D341Med (cell line): Measurements from ENCODE around the gene SNW1.
"Not testable (repeated sequence)": the region's sequence is repeated elsewhere in the genome, so short reads cannot be mapped to it uniquely, and the experiment has no call there.

ENCODE experiments used
- DNase-seq: peaks from one replicate; pipeline ENCODE4 v3.0.0; 2012; ENCODE audit warnings: low spot score

The SNW1 gene

DNA sequence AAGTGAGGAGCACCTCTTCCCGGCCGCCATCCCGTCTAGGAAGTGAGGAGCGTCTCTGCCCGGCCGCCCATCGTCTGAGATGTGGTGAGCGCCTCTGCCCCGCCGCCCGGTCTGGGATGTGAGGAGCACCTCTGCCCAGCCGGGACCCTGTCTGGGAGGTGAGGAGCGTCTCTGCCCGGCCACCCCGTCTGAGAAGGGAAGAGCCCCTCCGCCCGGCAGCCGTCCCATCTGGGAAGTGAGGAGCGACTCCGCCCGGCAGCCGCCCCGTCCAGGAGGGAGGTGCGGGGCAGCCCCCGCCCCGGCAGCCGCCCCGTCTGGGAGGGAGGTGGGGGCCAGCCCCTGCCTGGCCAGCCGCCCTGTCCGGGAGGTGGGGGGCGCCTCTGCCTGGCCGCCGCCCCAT is 13.5 kb downstream of the SNW1 start:
- DNase-seq, result not testable (repeated sequence)

- DNase-seq, result no peak
Measured at GRCh38 chr14:77746064-77746702, 14.8 kb downstream of the SNW1 start.

- DNase-seq, result no peak
Measured at GRCh38 chr14:77741438-77741837, 19.5 kb downstream of the SNW1 start.

GRCh38 chr14:77738559-77739250 is 22.3 kb downstream of the SNW1 start:
- DNase-seq, result no peak

GRCh38 chr14:77730976-77731497 is 29.9 kb downstream of the SNW1 start:
- no peak for DNase-seq

DNA sequence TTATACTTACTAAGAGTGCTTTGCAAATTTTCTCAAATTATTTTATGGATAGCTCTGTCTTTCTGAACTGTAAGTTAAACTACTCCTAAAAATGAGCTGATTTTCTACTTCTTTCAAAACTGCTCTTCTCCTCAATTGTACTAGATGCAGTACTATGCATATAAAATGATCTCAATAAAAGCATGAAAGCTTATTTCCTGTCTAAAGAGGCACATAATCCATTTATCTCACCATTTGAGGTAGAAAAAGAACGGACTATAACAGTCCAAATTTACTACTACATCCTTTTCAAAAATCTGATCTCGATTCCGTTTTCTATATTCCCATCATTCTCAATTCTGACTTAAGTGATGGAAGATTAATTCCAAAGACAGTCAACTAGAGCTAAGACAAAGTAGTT is 38.7 kb downstream of the SNW1 start:
- no peak for DNase-seq

DNA sequence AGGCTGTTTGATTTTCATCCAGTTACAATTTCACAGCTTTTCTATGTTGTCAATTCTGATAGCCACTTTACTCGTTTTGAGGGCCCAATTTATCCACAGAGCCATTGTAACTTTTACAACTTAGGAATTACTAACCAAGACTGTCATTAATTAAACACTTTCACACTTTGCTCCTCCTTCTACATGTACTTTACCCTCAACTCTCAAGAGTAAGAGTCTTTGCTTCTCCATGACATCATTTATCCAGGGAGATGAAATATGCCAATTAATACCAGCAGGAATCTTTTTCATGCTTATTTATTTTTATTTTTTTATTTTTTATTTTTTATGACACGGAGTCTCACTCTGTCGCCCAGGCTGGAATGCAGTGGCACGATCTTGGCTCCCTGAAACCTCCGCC is 39.5 kb downstream of the SNW1 start:
- DNase-seq, result no peak

DNA sequence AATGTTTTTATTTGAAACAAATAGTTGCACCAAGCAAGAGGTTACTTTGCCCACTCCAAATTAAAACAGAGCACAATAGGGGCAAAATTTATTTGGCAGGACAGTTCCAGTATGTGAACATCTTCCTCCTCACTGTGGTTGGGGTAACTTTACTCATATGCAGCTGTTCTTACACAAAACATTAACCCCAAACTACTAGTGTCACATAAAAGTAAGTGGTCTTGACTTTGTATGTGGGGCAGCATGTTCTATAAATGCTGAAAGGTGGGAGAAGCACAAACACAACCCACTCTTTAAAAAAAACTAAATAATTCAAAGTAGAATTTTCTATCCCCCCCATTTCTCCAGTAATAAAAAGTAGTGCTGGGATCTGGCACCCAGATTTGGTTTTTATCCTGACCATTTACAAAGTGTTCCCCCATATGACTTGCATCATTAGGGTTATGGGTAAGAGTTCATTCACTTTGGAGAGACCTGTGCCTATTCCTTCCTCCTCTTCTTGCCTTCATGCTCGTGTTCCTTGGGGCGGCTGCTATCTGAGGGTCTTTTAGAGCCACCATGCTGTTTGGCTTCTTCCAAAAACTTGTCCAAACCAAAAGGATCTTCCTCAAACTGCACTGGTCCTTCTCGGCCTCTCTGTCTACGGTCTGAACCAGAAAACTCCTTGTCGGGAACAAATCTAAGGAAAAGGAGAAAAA is 43.2 kb downstream of the SNW1 start:
- no peak for DNase-seq

- DNase-seq, result no peak
Measured at GRCh38 chr14:77714926-77715325, 46.0 kb downstream of the SNW1 start.

DNA sequence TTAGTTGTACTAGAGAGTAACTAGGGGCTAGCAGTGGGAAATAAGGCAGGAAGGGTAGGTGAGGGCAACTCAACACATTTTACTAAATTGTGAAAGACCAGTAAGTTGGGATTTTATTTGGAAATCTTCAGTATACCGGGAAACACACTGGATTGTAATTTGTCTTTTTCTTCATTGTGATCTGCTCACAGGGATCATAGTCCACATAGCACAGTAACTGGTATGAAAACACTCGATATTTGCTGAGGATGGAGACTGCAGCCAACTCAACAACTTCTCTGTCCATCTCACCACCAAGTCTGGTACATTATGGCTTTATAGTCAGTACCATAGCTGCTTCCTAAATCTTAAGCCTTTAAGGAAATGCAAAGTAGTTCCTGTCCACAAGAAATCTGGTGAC is 50.6 kb downstream of the SNW1 start:
- DNase-seq, result no peak

DNA sequence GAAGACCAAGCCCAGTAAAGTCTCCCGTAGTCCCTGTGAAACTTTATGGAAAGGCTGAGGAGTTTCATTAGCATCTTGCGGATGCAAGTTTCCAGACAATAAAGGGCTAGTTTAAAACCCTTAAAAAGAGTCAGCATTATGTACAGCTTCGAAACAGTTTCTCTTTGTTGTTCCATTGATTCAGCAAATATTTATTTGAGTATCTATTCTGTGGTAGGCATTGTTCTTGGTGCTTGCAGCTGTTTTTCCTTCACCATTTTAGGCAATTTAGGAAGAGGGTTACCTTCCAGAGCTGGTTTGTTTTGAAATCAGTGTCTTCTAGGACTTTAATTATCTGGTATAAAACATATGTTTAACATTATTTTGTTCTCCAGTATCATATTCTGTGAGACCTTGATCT is 51.5 kb downstream of the SNW1 start:
- no peak for DNase-seq

DNA sequence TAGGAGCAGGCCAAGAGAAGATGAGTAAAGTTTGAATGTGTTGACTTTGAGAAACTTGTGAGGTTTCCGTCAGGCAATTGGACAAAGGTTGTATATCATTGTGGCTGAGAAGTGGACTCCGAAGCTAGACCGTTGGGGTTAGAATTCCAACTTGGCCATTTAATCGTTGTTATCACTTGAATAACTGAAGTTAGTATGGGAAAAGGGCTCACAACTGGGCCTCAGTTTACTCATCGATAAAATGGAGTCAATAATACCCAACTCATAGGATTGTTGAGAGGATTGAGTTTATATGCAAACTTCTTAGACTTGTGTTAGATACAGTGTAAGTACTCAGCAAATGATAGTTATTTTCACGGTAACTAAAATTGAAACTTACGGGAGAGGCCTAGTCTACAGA is 52.2 kb downstream of the SNW1 start:
- DNase-seq, result no peak

DNA sequence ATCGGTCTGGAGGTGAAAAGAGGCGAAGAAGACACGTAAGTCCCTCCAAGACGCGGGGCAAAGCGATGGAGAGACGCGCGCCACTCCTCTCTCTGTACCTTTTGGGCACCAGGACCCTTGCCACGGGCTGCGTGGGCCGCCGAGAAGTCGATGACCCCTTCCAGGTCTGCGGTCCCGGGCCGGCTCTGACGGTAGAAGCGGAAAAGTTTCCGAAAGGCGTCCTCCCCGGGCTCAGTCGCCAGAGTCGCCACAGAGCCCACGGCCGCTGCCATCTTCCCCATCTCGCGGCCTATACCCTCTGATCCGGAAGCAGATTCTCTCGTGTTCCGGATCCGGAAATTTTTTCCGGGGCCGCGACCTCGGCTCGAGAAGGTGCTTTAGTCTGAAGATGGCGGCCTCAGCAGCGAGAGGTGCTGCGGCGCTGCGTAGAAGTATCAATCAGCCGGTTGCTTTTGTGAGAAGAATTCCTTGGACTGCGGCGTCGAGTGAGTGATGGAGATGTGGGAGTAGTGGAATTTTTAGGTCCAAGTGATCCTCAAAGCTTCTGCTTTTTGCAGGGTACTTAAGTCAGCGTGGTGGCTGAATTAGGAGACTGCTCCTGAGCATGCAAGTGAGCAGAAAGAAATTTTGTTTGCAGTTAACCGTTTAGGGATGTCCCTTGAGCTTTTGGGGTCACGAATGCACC is 53.1 kb downstream of the SNW1 start, which contains the start of the genes ALKBH1 and SLIRP:
Gene ALKBH1, minus strand, starts transcription at position 300 of the 685 bp plus-strand sequence. Its CDS starts 19 bp downstream, at position 281.
Gene SLIRP, plus strand, starts transcription at position 380 of the 685 bp plus-strand sequence. Its CDS starts 9 bp downstream, at position 389.
- DNase-seq, result peak; percentile 93

DNA sequence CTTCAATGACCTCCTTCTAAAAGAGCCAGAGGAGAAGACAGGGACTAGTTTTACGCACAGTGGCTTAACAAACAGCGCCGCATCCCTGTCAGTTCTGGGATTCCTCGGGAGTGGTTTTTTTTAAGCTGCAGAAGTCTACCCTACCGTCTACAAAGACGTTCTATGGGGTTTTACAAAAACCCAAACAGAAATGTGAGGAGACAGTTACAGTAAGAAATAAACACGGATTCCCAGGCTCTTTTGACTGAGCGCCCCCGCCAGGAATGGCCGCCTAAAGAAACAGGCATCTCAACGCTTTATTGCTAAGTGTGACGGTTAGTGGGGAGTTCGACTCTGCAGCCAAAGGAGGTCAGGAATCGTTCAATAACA is 53.6 kb downstream of the SNW1 start:
- peak; percentile 58 for DNase-seq

GRCh38 chr14:77691259-77691658 is 69.7 kb downstream of the SNW1 start:
- no peak for DNase-seq

- DNase-seq, result no peak
Measured at GRCh38 chr14:77682158-77682553, 78.8 kb downstream of the SNW1 start.

GRCh38 chr14:77681196-77682157 is 79.5 kb downstream of the SNW1 start:
- DNase-seq, result no peak

DNA sequence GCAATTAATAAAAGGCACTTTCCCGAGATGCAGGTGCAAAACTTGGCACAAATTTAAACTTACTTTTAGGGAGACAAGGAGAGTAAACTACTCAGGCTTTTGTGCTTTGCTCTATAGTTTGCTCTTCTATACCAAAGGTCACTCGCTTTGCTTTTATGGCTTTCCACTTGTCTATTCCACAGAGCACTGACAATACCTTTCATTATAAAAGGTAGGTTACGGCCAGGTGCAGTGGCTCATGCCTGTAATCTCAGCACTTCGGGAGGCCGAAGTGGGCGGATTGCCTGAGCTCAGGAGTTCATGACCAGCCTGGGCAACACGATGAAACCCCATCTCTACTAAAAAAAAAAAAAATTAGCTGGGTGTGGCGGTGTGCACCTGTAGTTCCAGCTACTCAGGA is 86.0 kb downstream of the SNW1 start:
- DNase-seq, result no peak

DNA sequence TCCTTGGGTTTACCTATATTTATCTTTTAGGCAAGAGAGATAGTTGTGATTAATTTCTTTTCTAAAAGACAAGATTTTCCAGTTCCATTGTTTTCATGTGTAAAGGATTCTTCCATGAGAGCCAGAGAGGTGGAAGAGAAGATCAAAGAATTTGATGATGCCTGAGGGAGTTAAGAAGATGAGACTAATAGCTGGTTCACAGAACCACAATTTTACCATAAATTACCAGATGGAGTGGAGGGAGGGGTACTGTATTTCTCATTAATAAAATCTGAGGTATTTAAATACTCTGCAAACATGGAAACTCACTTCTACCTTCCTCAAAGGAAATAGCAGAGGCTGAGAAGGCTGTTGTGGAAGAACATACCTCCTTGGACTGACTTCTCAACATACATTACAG is 87.8 kb downstream of the SNW1 start:
- DNase-seq, result no peak
